GM19023 (cell line): ENCODE measurements around the gene AMZ1.

Experiments used
- ATAC-seq: cut with Tn5 transposase; IDR thresholded peaks from one replicate; pipeline ENCODE4 v1.9.1; 2021; ENCODE audit warnings: mild to moderate bottlenecking, moderate library complexity; ENCODE audit not compliant: unreplicated experiment

The AMZ1 gene, protein sequence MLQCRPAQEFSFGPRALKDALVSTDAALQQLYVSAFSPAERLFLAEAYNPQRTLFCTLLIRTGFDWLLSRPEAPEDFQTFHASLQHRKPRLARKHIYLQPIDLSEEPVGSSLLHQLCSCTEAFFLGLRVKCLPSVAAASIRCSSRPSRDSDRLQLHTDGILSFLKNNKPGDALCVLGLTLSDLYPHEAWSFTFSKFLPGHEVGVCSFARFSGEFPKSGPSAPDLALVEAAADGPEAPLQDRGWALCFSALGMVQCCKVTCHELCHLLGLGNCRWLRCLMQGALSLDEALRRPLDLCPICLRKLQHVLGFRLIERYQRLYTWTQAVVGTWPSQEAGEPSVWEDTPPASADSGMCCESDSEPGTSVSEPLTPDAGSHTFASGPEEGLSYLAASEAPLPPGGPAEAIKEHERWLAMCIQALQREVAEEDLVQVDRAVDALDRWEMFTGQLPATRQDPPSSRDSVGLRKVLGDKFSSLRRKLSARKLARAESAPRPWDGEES

DNA sequence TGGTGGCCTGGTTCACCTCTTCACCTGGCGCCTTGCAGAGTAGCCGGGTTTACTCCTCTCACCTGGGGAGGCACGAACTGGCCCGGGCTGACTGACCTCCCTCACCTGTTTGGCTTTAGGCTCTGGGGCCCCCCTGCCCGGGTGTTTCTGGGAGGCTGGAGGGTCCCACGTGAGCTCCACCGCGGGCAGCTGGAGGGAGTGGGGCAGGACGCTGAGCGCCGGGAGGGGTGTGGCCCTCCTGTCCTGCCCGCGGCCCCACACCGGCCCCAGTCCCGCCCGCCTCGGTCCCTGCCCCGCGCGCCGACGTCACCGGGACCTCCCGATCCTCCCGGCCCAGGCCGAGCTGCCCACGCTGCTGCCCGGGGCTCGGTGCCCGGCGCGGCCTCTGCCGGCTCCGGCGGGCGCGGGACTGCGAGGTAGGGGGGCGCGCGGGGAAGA lies at the start of gene AMZ1:
TSS of gene AMZ1 (plus strand) at position 322 of the 438 bp plus-strand sequence. CDS start 12,250 bp downstream, outside the sequence.
- no peak for ATAC-seq

DNA sequence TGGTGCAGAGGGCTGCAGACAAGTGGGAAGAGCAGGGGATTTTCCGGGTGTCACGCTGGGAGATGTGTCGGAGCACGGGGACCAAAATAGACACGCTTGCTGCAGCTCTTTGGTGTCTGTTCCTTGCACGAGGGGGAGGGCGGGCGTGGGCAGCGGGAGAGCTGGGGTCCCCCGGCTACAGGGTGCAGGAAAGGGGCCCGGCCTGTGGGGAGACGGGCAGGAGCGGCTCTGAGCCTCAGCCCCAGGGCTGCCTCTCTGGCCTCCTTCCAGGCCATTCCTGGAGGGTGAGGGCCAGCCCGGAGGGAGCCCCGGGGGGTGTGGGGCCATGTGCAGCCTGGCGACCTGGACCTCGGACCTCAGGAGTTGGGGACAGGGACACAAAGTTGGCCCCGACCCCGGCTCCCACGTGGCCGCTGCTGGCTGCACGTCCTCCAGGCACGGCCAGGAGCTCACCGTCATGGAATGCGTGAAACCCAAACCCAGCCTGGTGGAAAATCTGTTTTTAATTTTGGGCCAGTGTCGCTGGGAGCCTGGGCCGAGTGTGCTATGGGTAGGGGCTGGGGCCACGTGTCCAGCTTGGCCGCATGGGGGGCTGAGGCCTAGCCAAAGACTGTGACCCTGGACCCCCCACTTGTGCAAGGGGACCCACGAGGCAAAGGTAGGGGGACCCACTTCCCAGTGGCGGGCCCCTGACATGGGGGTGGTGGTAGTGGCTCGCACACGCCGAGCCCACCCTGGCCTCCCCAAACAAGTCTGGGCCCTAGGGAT lies 49.6 kb upstream of the AMZ1 start:
- ATAC-seq = no peak

DNA sequence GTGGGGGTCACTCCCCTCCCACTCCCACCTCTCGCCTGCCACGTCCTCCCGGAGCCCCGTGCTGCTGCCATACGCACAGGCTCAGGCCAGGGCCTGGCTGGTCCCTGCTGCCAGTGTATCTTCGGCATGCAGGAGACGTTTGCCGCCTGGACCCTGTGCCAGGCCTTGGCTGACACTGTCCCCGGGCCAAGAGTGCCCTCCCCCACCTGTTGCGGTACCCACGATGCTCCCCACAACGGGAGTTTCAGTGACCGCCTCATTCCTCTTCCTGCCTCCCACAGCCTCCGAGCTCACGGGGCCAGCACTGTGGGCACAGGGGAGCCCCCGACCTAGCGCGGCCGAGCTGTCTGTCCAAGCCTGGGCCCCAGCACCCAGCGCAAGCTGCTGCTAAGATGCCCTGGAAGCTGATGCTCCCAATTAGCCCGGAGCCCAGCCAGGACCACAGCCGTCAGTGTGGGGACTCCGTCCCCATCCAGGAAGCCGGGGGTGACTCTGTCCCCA lies 48.8 kb upstream of the AMZ1 start:
- no peak for ATAC-seq

DNA sequence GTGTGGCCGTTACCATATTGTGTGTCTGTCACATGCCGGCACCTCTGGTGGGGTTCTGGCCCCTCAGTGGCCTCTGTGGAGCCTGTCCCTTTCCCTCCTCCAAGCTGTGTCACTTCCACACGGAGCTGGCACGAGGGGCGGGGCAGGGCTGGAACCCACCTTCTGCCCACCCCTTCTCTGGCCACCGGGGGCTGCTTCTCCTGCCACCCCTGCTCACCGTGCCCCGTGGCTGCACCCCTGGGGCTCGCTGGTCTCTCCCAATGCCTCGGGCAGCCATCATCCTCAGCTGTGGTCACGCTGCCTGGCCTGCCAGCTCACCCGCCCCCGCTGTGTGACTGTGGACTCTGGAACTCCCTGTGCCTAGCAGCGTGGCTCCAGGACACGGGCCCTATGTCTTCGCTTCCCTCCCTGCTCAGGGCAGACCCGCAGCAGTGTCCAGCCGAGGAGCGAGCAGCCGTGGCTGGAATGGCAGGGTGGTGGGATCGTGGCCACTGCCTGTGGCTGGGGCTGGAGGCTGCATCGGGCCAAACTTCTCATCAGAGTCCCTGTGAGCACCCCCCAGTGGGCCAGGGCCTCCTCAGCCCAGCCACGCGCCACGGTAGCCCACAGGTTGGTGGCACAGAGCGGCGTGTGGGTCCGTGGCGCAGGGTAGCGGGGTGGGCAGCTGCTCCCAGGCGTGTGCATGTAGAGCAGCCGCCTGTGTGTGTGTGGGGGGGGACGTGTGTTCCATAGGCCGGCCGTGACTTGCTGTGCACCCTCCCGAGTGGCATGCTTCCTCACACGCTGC lies 48.1 kb upstream of the AMZ1 start:
- no peak for ATAC-seq

DNA sequence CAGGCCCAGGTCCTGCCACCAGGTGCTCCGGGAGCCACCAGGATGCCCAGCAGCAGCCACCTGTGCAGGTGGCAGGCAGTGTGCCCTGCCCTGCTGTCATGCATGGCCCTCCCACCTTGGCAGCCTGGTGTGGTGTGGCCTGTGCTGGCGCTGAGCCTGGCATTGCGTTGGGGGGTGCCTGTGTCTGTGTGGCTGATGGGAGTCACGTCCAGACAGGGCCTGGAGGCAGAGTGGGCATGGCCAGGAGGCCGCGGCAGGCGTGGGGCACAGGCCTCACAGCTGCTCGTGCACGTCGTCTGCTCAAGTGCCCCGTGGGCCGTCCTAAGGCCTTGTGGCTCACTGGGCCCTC lies 47.5 kb upstream of the AMZ1 start:
- ATAC-seq = no peak

DNA sequence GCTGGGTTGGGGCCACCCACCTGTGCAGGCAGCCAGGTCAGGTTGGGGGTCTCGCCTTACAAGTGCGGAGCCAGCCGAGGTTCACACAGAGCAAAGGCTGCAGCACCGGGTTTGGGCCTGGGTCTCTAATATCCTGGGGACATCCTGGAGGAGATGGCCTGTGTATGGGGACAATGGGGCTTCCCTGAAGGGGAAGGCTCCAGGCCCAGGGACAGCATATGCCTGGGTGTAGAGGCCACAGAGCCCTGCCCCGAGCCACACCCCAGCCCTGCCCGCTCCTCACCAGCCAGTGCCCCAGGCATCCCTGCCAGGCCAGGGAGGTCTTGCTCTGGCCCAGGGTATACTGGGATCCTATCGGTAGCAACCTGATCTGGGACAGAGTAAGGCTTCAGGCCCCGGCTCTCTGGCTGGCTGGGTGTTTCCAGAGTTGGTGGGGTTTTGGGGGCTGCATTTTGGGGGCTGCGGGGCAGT lies 47.1 kb upstream of the AMZ1 start:
- ATAC-seq = no peak

DNA sequence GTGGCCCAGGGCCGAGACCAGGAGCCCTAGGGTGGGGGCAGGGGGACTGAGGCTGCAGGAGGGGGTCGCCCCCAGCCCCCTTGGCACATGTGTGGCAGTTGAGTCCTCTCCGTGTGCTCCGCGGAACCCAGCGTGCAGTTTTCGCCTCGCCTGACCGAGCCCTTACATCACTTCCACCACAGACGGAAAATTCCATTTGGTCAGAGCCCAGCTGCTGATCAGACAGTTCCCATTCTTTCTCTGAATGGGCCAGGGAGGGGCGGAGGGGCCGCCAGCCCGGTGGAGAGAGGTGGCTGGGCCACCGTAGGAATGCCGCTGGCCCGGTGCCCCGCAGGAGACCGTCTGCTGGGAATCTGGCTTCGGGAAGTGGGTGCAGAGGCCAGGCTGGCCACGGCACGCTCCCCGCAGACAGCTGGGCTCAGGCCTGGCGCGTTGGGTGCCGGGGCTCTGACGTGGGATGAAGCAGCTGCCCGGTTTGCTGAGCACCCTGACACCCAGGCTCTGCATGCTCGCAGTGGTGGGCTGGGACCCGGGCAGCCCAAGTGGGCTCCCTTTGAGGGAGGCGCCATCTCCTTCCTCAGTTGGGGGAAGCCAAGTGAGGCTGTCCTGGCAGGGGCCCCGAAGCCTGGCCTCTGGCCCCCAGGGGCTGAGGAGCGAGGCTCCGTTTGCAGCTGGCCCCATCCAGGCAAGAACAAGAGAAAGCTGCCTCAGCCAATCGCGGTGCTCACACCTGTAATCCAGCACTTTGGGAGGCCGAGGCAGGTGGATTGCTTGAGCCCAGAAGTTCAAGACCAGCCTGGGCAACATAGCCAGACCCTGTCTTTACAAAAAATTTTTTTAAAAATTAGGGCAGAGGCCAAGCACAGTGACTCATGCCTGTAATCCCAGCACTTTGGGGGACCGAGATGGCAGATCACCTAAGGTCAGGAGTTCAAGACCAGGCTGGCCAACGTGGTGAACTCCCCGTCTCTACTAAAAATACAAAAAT lies 46.3 kb upstream of the AMZ1 start:
- ATAC-seq = peak; percentile 40

DNA sequence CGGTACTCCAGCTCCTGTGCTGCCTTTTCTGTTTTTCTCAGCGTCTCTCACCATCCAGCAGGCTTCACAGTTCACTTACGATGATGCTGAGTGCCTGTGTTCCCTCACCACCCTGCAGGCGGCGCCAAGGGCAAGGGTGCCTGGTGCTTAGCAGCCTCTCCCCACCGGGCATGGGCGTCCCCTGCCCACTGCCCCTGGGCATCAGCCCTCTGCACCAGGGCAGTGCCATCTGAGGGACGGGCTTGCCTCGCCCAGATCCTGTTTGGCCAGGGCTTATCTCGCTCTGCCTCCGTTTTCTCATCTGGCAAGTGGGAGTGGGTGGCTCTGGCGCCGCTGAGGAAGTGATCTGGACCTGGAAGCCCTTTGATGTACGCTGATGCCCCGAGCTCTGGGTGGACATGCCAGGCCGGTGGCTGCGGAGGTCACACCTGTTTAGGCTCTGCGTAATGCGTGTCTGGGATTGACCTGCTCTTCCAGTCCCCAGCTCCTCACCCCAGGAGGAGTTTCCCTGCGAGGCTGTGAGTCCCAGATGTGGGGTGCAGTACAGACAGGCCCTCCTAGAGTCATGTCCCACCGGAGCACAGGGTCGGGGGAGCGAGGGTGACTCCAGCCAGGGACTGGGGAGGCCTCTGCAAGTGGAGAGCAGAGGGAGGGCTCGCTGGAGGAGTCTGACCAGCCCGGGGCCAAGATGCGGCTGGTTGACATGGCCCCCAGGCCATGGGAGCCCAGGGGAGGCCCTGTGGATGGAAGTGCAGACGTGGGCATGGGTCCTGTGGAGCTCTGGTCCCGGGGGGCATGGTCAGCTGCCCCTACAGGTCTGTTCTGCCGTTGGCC lies 44.4 kb upstream of the AMZ1 start:
- no peak for ATAC-seq

DNA sequence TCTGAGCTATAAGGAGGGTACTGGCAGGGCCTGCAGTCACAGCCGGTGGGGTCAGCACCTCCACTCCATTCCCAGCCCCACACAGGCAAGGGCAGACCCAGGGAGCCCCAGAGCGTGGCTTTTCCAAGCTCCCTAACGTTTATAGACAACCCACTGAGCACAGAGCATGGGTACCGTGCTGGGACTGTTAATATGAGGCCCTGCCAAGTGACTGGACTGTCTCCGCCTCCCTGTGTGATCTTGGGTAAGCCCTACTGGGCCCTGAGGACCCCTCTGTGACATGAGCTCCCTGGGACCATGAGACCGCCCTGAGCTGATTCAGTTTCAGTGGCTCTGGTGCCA lies 43.8 kb upstream of the AMZ1 start:
- ATAC-seq = no peak

DNA sequence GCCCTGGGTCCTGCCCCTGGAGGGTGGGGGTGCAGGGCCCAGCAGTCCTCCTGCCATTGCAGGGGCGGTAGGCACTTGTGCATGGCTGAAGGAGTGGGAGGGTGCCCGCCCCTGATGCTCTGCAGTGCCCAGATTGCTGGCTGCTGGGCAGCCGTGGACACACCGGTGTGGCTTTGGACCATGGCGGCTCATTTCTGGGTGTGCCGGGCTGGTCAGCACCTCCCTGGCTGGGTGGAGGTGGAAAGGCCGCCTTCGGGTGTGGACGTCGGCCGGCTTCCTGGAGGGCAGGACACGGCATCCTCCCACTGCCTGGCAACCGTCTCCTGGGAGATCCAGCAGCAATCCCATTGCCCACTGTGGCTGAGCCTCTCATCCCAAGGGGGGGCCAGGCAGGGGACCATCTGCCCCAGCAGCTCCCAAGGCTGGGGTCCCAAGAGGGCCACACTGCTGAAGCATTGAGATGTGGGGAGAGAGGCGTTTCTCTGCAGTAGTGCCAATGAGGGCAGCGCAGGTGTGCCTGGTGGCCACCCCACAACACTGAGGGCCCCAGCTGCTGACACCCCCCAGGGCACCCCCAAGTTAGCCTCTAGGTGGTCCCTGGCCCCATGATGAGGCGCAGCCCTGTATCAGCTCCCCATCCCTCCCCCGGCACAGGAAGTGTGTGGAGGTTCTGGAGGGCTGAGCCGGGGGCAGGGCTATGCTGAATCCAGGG lies 43.3 kb upstream of the AMZ1 start:
- ATAC-seq = peak; percentile 31

DNA sequence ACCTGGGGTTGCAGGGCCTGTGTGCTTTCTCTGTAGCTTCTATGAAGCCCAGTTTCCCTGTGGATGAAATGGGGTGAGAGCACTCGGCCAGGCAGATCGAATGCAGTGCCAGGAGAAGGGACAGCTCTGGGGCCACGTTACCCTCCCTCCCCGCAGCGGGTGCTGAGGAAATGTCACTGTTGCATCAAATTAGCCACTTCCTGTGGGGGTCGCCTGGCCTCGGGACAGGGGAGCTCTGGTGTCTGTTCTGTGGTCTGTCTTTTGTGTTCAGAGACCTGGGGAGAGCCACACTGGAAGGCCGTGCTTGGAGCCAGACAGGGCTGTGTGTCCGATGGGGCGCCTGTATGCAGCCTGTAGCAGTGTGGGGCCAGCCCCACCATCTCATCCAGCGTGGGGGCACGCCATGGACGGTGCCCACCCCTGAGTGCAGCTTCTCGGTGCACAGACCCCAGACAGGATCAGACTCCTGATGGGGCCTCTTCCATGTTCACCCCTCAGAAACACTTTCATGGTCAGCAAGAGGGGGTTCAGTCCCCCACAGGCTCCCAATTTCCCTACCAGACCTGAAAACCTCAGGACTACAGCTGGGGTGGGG lies 42.6 kb upstream of the AMZ1 start:
- ATAC-seq = peak; percentile 40

DNA sequence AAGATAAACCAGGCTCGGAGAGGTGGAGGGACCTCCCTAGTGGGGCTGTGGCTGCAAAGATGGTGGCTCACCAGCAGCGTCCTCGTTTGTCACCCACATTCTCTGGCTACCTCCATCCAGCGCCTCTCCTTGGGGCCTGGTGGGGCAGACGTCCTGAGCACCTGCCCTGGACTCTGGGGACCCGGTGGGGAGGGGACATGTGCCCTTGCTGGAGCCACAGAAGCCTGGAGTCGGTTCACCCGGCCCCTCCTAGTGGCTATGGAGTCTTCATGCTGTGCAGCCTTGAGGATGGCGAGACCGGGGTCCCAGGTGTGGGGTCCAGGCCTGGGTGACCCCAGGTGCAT lies 41.7 kb upstream of the AMZ1 start:
- ATAC-seq = no peak

DNA sequence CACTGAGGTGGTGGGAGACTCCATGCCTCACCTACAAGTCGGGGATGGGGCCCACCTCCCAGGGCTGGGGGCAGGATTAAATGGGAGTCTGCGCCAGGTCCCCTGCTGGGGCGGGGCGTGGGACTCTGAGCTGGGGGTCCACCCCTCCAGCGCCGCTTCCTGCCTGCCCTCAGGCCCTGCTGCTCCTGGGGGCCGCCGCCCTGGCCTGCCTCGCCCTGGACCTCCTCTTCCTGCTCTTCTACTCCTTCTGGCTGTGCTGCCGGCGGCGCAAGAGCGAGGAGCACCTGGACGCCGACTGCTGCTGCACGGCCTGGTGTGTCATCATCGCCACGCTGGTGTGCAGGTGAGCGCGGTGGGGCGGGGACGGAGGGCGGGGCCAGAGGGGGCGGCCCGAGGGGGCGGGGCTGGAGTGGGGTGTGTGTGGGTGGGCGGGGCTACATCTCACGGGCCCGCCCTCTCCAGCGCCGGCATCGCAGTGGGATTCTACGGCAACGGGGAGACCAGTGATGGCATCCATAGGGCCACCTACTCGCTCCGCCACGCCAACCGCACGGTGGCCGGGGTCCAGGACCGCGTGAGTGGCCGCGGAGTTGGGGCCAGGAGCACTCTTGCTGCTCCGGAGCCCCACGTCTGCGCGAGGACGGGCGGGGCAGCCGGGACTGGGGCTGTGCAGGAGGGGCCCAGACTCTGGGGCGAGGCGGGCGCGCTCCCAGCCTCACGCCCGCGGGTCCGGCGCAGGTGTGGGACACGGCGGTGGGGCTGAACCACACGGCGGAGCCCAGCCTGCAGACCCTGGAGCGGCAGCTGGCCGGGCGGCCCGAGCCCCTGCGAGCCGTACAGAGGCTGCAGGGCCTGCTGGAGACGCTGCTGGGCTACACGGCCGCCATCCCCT lies 41.1 kb upstream of the AMZ1 start:
- no peak for ATAC-seq

DNA sequence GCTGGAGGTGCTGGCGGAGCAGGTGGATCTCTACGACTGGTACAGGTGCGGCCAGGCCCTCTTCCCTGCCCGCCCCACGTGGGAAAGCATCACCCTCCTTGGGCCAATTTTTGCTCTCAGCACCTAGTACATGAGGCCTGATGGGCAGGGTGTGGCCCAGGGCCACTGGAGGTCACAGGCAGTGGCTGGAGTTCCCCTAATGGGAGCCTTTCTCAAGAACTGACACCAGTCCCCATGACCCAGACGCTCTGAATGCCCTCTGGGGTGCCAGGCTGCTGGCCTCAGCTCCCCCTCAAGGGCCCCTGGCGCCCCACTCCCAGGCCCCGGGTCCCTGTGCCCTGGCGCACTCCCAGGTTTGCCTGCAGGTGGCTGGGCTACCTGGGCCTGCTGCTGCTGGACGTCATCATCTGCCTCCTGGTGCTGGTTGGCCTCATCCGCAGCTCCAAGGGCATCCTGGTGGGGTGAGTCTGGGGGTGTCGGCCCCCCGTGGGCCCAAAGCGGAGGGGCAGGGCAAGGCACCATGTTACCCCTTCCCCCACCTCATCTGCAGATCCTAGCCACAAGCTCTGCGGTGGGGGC lies 40.3 kb upstream of the AMZ1 start:
- ATAC-seq = no peak

DNA sequence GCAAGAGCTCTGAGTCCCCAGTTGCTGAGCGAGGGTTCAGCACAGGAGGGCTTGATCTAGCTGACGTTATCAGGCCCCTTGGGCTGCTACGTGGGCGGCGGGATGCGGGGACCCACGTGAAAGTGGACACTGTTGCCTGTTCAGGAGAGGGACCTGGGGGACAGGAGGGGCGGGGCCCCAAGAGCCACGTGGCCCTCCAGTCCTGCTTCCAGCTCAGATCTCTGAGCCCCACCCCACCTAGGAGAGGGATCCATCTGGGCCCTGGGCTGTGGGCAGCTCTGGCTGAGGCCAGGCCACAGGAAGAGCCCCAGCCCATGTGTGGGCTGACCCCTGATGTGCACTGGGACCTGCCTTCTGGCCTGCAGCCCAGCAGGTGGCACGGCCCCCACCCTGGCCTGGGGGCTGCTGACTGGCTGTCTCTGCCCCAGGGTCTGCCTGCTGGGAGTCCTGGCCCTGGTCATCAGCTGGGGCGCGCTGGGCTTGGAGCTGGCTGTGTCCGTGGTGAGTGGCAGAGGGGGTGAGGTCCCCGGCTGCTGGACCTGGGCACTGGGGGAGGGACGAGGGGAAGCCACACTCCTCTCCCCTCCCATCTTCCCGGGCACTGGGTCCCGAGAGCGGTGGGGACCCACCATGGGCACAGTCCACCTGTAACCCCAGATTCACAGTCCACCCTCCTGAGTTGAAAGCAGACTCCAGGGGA lies 38.7 kb upstream of the AMZ1 start:
- ATAC-seq = no peak

DNA sequence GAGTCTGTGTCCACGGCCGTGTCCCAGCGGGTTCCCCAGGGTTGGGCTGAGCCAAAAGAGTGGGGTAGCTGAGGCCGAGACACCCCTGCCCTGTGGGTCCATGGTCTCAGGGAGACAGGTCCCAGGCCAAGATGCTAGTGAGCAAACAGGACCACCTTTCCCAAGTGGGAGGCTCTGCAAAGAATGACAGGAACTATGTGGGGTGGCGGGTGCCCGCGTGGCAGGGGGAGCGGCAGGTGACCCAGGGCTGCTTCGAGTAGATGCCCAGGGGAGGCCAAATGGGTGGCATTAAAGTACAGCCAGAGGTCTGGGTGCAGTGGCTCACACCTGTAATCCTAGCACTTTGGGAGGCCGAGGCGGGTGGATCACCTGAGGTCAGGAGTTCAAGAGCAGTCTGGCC lies 38.0 kb upstream of the AMZ1 start:
- no peak for ATAC-seq
